Stimulated activated CD8-positive, alpha-beta memory T cell treated with anti-CD3 and anti-CD28 coated beads, Interleukin-15, amount 100 ng/mL, for 48 hours (primary cell): ENCODE results near the gene PCSK6.

ENCODE experiments used
- DNase-seq, 2 donors: peaks; one replicate each; pipeline ENCODE4 v3.0.0-alpha.2; 2020; ENCODE audit warnings: low read depth in 2 of 2

Gene PCSK6

GRCh38 chr15:101327147-101327740 is 162.3 kb downstream of the PCSK6 start:
- DNase-seq = no peak

- no peak for DNase-seq
These were observed 162.9 kb downstream of the PCSK6 start for GRCh38 chr15:101326462-101327146.

DNA sequence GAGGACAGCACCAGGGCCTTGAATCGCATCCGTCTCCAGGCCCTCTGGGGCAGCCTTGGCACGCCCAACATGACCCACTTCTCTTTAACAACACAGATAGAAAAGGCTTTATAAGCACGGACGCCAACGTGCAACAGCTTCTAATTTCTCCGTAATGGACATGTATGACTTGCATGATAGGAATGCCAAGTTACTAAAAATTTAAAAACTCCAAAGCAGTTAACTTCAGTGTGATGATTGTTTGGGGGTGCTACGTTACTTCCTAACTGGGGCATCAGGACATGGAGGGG is 163.5 kb downstream of the PCSK6 start:
- DNase-seq = no peak

DNA sequence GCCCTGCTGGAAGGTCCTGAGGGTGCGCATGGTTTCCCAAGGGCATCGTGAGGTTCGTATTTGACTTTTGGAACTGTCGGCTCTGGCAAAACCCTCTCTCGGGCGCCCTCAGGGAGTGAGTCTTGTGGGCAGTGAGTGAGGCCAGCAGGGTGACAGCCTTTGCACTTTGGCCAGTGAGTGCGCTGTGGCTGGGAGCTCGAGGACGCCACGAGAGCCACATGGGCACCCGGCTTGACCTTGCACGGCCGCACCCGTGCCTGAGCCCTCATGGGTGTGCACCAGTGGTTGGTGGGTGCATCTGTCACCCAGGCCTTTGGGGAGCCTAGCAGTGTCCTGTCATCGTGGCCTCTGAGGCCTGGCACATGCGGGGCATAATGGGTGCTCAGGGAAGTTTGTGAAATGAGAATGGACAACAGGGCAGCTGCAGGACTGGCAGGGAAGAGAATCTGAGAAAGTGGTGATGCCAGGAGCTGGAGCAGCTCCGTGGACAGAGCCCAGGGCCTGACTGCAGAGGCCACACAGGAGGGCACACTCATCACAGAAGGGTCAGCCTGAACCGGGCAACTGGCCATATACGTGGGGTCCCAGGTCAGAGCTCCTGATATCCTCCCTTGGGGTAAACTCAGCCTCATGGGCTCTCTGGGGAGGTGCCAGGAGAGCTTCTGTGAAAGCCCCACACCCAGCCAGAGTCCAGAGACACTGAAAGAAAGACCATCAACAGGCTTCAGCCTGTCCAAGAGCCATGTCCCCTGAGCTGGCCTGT is 164.1 kb downstream of the PCSK6 start:
- no peak for DNase-seq

GRCh38 chr15:101324524-101325177 is 164.9 kb downstream of the PCSK6 start:
- no peak for DNase-seq

DNA sequence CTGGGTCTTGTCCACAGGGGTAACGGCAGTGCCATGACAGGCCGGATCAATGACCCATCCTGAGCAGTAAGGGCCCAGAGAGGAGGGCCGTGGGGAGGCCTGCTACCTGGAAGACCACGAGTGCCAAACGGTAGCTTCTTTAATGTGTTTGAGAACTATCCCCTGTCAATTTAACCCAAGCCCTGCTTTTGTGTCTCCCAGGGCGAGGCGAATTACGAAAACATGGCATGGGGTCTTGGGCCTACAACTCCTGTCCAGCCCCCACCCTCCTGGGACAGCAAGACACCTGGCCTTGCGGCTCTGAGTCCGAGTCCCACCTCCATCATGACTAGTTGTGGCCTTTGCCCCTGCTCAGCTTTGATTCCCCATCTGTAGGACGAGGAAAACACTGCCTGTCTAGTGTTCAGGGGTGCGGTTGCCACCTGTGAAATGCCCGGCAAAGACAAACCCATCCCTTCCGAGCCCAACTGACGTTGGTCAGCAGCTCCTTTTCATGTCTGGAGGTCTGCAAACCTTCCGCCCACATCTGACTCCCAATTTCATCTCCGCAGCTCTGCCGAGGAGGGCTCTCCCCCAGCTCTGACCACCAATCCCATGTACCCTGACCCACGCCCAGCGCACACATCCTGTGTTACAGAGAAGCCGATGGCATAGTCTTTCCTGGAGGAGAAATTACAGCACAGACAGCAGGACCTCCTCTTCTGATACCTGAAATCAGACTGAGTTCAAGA is 165.5 kb downstream of the PCSK6 start:
- DNase-seq = no peak

DNA sequence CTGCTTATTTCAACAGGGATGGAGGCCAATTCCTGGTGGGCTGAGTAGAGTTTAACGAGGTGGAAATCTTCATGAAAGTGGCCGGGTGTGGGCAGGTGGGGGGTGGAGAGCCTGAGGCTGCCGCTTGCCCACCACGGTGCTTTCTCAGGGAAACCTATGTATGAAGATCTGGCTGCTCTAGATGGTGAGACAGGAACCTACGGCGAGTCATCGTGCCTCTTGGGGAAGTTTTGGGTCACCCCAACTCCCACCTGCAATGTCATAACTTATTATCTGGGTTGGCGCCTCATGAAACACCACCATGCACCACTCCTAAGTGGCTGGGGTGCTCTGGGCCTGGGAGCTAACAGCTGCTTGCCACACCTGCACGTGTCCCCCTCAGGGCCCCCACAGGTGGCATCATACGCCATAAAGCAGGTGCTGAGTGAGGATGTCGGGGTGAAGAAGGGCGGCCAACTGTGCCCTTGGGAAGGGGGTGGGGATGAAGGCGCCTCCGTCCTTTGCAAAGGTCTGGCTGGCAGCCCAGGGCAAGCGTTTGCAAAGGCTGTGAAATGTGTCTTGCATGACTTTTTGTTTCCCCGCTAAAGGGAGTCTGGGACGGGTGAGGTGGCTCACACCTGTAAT is 166.5 kb downstream of the PCSK6 start:
- no peak for DNase-seq

- DNase-seq = no peak
These were observed 167.4 kb downstream of the PCSK6 start for GRCh38 chr15:101322016-101322695.

DNA sequence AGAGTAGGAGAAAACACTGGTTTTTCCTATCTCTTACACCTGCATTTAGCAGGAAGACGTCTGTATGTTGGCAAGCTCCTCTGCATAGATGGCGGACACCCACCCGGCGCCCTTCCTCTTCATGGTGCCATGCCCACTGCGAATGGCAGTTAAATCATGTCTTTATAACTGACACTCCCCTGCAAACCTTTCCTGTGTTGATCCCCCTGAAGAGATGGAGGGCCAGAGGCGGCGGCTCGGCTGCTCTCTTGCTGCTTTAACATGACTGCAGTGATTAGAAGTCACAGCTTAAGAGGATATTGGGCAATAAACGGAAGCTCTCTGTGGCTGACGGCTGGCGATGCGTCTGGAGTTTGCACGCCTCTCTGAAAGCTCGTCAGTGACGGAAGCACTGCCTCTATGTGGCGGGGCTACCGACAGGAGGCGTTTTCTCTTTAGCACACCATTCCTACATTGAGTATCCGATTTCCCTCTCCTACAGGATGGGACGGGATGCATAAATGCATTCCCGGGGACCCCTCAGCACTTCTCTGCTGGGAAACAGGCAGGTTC is 168.9 kb downstream of the PCSK6 start:
- DNase-seq = peak; percentile 36 to 50

DNA sequence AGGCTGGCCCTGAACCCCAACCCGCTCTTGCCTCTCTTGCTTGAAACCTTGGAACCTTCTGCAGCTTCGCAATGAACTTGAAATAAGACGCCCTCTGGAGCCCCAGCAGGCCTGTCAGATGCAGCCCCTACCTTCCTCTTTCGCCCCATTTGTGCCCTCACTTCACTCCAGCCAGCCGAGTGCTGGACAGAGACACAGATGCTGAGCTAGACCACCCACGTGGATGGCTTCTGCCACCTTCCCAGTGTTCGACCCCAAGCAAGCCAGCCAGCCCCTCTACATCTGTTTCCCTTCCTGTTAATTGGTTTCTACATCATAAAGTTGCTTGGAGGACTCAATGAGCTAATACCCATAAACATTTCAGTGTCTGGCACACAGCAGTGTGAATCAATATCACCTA is 170.7 kb downstream of the PCSK6 start:
- DNase-seq = no peak

DNA sequence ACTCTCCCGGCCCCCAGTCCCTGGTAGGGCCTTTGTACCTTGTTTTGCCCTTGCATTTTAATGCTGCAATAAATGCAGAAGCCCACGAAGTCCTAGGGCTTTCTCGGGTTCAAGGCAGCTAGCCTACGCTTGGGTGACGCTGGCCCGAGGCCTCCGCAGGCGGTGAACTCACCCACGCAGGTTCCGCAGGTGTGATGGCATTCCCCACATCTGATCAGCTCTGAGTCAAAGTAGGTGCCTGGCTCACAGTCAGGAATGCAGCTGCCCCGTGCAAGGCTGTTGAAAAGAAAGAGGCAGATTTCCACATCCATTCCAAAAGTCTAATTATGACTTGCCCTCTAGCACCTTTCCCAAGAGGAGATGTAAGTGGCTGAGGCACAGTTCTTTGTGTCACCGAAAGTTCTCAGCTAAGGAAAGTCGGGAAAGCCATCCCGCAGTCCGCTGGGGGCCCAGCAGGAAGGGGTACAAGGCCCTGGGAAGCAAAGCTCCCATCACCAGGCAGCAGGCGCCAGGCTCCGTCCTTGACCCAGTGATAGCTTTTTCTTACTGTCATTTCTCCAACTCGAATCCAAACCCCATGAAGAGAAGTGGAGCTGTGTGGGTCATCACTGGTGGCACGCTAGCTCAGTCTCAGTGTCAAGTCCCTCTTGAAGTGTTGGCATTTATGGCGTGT is 171.2 kb downstream of the PCSK6 start:
- no peak for DNase-seq

DNA sequence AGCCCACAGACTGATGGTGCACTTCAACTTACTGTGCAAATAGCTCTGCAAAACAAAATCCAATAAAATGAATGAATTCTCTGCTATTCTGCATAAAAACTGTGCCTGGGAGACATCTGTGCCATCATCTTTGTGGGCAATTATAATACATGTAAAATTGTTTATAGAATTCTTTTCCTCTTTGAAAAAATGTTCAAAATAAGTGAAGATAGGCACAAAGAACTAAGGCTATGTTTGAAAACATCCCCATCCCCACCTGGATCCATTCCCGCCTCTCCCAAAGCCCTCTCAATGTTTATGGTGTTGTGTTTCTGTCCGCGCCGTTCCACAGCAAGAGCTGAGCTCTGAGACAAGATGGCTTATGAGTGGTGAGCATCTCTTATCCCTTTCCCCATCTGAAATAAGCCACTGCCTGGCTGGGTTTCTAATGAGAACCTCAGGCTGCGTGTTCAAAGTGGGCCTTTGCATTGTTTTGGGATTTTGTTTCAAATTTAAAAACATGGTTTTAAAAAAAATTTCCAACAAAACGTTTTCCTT is 172.1 kb downstream of the PCSK6 start:
- no peak for DNase-seq

GRCh38 chr15:101316529-101316928 is 173.0 kb downstream of the PCSK6 start:
- DNase-seq = no peak

DNA sequence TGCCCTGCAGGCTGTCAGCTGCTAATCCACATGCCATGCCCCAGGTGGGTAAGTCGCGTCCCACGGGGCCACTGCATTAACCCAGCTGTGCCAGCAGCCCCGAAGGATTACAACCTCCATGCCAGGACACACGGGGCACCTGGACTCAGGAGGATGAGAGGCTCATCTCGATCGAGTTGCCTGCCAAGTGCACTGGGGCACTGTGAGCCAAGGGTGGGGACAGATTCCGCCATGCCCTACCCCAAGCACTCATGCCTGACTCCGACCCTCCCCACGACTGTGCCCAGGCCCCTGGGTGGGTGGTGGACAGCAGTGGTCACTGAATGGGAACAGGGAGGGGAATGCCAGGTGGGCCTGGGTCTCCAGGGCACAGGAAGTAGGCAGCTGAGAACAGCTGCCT is 173.8 kb downstream of the PCSK6 start:
- no peak for DNase-seq

DNA sequence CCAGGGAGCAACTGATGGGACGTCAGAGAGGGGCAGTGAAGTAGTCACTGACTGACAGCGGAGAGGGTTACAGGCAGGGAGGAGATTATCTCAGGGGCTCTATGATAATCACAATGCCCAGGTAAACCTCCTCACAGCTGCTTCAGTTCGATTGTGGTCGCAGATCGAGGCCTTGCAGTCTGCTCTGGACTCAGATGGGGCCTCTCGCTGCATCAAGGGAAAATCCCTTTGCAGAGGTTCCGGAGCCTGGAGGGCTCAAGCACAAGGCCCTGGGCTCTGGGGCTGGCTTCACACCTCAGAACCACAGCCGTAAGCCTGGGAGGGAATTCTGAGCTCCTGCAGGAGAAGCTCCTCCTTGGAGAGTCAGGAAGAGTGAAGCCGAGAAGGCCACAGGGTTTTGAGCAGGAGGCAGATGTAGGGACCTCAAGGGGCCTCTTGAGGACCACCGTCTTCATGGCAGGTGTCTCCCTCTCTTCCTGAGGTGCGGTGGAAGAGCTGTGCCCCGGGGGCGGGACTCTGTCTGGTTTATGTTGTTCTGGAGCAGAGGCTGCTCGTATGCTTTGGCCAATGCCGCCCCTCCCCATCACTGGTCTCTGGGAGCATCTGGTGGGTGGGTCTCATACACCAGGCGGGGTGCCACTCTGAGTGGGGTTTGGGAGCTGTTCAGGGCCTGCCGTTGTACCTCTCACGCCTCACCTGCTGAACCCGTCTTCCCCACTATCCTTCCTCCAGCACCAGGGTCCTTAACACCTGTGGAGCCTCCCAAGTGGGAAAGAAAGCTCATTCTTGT is 175.0 kb downstream of the PCSK6 start:
- no peak for DNase-seq

DNA sequence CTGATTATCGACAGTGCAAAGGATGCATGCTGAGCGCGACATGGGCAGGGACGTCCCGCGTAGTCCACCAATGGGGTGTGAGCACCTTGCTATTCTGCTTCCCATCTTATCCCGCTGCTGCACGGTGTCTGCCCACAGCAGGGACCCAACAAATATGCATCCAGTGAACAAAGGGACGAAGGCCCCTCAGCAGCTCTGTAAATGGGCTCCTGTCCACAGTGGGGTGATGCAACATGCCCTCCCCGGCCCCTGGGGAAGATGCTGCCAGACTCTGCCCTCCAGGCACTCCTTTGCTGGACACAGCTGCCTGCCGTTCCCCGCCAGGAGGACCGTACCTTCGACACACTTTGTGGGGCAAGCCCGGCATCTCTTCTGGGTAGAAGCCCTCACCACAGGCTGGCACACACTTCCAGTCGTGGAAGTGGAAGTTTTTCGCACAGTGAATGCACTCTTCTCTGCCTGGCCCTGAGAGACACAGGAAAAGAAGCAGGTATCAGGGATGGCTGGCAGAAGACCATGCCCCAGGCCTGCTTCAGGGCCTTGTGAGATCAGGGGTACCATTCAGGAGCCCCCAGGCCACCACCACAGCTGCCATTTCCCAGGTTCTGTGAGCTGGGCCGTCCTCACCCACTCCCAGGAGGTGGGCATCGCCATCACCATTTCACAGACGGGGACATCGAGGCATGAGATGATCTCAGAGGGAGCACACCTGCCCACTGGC is 176.3 kb downstream of the PCSK6 start:
- DNase-seq = no peak

GRCh38 chr15:101310508-101310907 is 179.0 kb downstream of the PCSK6 start:
- no peak for DNase-seq

DNA sequence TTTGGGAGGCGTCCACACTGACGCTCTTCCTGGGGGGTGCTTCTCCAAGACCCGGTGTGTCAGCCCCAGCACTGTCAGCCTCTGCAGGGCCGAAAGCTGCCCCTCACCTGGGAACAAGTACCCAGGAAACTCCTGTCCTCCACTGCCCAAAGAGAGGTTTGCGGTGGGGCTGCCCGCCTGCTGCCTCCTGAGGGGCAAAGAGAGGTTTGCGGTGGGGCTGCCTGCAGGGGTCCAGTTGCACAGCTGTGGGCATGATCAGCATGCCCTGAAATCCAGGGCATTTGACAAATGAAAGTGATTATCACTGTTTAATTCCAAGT is 179.4 kb downstream of the PCSK6 start:
- no peak for DNase-seq
